ENCODE results near the gene PPARG. TPM values are rescaled to one million over a fixed set of nuclear protein-coding genes. Genes with fewer than 3 reads are reported as not detected.

PPARG gene
- total and polyA plus RNA-seq, 2 of the 8 experiments (the other 6 are each of a cell fraction or from before 2014, with no cell fraction given): 0.06 TPM; not detected in 1

GRCh38 chr3:12470680-12471079 is 181.8 kb downstream of the PPARG start:
- no peak overlapping the region for H2AK5ac ChIP-seq (ENCODE audit: low read depth, low read length)
- CTCF ChIA-PET (ENCODE audit: partially characterized antibody): interaction anchor here (0.5 to 5.3 kb wide), 7 partner anchors 9 to 1594 kb away, joined by 3 to 25 read pairs (median 3); no protein-coding TSS in a partner anchor
- H4K91ac ChIP-seq (replicated peaks; ENCODE audit: insufficient read length, low read length): no peak overlapping the region
- TF ChIP-seq CEBPB (IDR thresholded peaks at IDR 0.05; ENCODE audit: low read depth, low read length) (no peak), CBX5 (IDR thresholded peaks at IDR 0.05; ENCODE audit: low read depth, low read length) (no peak), SIN3A (conservative IDR thresholded peaks at IDR 0.05 in 1 of 2, IDR thresholded peaks at IDR 0.05 in 1 of 2; ENCODE audit: low read depth in 1 of 2, low read length in 2 of 2) (no peak), CREB1 (IDR thresholded peaks at IDR 0.05) (no peak), GTF2F1 (IDR thresholded peaks at IDR 0.05; ENCODE audit: borderline replicate concordance, low read depth, low read length) (no peak)
- H4K20me1 ChIP-seq (replicated peaks in 1 of 2; ENCODE audit: control insufficient read depth in 1 of 2, insufficient read depth in 2 of 2, low read length in 2 of 2): no peaks in the 10 kb centered on the region
- 89% methylated on average over 3 of the region's 3 CpGs; no CpG with 5 or more reads in 1 of the 2 experiments for WGBS, 2 experiments (ENCODE audit: extremely low coverage in 1 of 2, insufficient coverage in 1 of 2, insufficient read length in 1 of 2, insufficient replicate concordance in 2 of 2, low coverage in 1 of 2, low lambda C conversion rate in 2 of 2, missing lambda C conversion rate in 1 of 2)
- no peak overlapping the region for H3K9ac ChIP-seq (replicated peaks in 1 of 4; ENCODE audit: extremely low read depth in 1 of 4, low read depth in 3 of 4, low read length in 3 of 4)
- peaks cover 0 to 4% (median 0%) of the 10 kb centered on the region in 4 experiments; a peak in 2 of 7 replicates for H3K4me1 ChIP-seq (replicated peaks in 1 of 4; ENCODE audit: control insufficient read depth in 3 of 4, insufficient read depth in 4 of 4, low read length in 3 of 4)
- H3K23me2 ChIP-seq (ENCODE audit: low read depth, low read length): no peaks in the 10 kb centered on the region
- no peak overlapping the region for H2BK12ac ChIP-seq (ENCODE audit: low read depth, low read length)
- H3K23ac ChIP-seq (ENCODE audit: insufficient read length): no peak overlapping the region
- H3K4me3 ChIP-seq (ENCODE audit: extremely low read depth in 1 of 4, insufficient read depth in 2 of 4, low read depth in 3 of 4, low read length in 4 of 4): no peak overlapping the region
- H2BK15ac ChIP-seq (ENCODE audit: low read length): no peak overlapping the region
- no peaks in the 10 kb centered on the region for H3K36me3 ChIP-seq (ENCODE audit: control insufficient read depth in 2 of 4, insufficient read depth in 4 of 4, low read length in 3 of 4)
- no peak overlapping the region for H4K5ac ChIP-seq (ENCODE audit: insufficient read length, low read depth, low read length)
- H2BK120ac ChIP-seq (replicated peaks; ENCODE audit: low read depth, low read length): no peak overlapping the region
- H4K8ac ChIP-seq (ENCODE audit: extremely low read depth, insufficient read depth, low read length): no peak overlapping the region
- H3K9me3 ChIP-seq (ENCODE audit: insufficient read depth in 2 of 2, low read depth in 1 of 2, low read length in 1 of 2): no peaks in the 10 kb centered on the region
- no peaks in the 10 kb centered on the region for H3K79me1 ChIP-seq (ENCODE audit: low read depth, low read length)
- no peak overlapping the region for H3K18ac ChIP-seq (ENCODE audit: extremely low read depth, low read length)
- H3K14ac ChIP-seq (ENCODE audit: insufficient read length): no peak overlapping the region
- no peak overlapping the region for H2AFZ ChIP-seq (ENCODE audit: low read length)
- no peak for DNase-seq (ENCODE audit: low read depth in 1 of 2, low spot score in 2 of 2)
- H3K27me3 ChIP-seq (replicated peaks in 1 of 4; ENCODE audit: control insufficient read depth in 3 of 4, extremely low read depth in 1 of 4, insufficient read depth in 3 of 4, low read length in 3 of 4): no peaks in the 10 kb centered on the region
- H3K27ac ChIP-seq (ENCODE audit: low read depth, low read length): no peak overlapping the region
- POLR2A ChIA-PET (ENCODE audit: partially characterized antibody): interaction anchor here (0.6 to 1.7 kb wide), 2 partner anchors 12 to 1339 kb away, joined by 3 to 4 read pairs; no protein-coding TSS in a partner anchor
- no peaks in the 10 kb centered on the region for H3K79me2 ChIP-seq (ENCODE audit: control insufficient read depth in 1 of 2, insufficient read depth in 2 of 2, low read length in 2 of 2)
- FAIRE-seq: no peak
- H2BK20ac ChIP-seq (ENCODE audit: low read length): no peak overlapping the region
- H3K4ac ChIP-seq (replicated peaks; ENCODE audit: insufficient read length, low read depth, low read length): no peak overlapping the region
- no peak overlapping the region for H3K4me2 ChIP-seq (ENCODE audit: insufficient read depth in 1 of 2, low read depth in 2 of 2, low read length in 2 of 2)
- no peak overlapping the region for H2BK5ac ChIP-seq (ENCODE audit: low read depth, low read length)
- H3K56ac ChIP-seq (replicated peaks; ENCODE audit: insufficient read length, low read depth, low read length): no peak overlapping the region
